Calu3 (cell line): Measurements from ENCODE around the gene ZDHHC18. TPM values are rescaled to one million over a fixed set of nuclear protein-coding genes. Genes with fewer than 3 reads are reported as not detected.

Experiments
- BruUV-seq: library from RNA; stranded (reverse); fragments of 400-500 nt; replicated peaks from 2 replicates; lab custom pipeline; 2021; lab: Mats Ljungman, UMichigan
- CTCF ChIA-PET: fragments of 300-600 bp; sonication (Branson Sonifier 250); formaldehyde crosslinking; loops from one replicate; lab custom pipeline; 2022; ENCODE audit warnings: antibody characterized with exemption; lab: Charles Lee
- DNase-seq: peaks from one replicate; pipeline ENCODE4 v3.0.0; 2022
- H3K27ac Mint-ChIP-seq: one replicate; pipeline ENCODE4 v1.8.0; 2022; ENCODE audit warnings: mixed read lengths; ENCODE audit not compliant: unreplicated experiment
- H3K27me3 Mint-ChIP-seq: one replicate; pipeline ENCODE4 v1.8.0; 2022; ENCODE audit warnings: mixed read lengths; ENCODE audit not compliant: unreplicated experiment
- H3K36me3 Mint-ChIP-seq: one replicate; pipeline ENCODE4 v1.8.0; 2022; ENCODE audit warnings: mild to moderate bottlenecking, moderate library complexity, mixed read lengths; ENCODE audit not compliant: insufficient read depth, unreplicated experiment
- H3K4me1 Mint-ChIP-seq: one replicate; pipeline ENCODE4 v1.8.0; 2022; ENCODE audit warnings: mild to moderate bottlenecking, low read depth, mixed read lengths; ENCODE audit not compliant: unreplicated experiment
- H3K4me3 Mint-ChIP-seq: one replicate; pipeline ENCODE4 v1.8.0; 2022; ENCODE audit warnings: mild to moderate bottlenecking, low read depth, moderate library complexity, mixed read lengths; ENCODE audit not compliant: unreplicated experiment
- H3K9me3 Mint-ChIP-seq: one replicate; pipeline ENCODE4 v1.8.0; 2022; ENCODE audit warnings: low read depth, mixed read lengths; ENCODE audit not compliant: unreplicated experiment
- CTCF ChIP-seq: fragments of 200-600 bp; IDR thresholded peaks from one replicate; pipeline ENCODE4 v1.8.0; 2022; ENCODE audit warnings: antibody characterized with exemption; ENCODE audit not compliant: unreplicated experiment
- intact Hi-C: fragments of 100-400 bp; cut with micrococcal nuclease; formaldehyde crosslinking; loops from one replicate; pipeline ENCODE4 v1.10.0; 2022; ENCODE audit not compliant: unreplicated experiment
- total RNA-seq: library from RNA; stranded (reverse); gene quantifications from 2 replicates; pipeline ENCODE4 v1.2.3, GENCODE V29; 2022

The ZDHHC18 gene
- total RNA-seq, 1 experiment from 2014 or later, result 21.8 TPM

DNA sequence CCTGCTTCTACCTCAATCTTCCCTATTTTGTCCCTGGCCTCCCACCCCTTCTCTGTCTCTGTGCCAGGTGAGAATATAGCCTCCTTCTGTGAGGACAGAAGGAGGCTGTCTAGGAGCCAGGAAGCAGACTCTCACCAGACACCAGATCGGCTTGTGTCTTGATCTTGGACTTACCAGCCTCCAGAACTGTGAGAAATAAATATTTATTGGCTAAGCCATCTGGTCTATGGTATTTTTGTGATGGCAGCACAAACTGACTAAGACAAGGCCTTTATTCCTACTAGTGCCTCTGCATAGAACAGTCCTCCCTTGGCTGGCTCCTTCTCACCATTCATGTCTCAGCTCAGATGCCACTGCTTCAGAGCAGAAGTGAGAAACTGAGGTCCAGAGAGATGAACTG, 61.7 kb downstream of the ZDHHC18 start:
- H3K4me1 Mint-ChIP-seq, result peaks cover 14% of the 10 kb centered on the region
- no peak overlapping the region for H3K27ac Mint-ChIP-seq
- H3K4me3 Mint-ChIP-seq, result peak overlapping the region; percentile 83
- no TSS peak for BruUV-seq
- intact Hi-C loops, result no loop called here
- CTCF ChIA-PET, result interaction anchor here (1.6 kb wide), 1 partner anchor 12 kb away, joined by 5 read pairs; the partner anchor contains the start of gene GPATCH3
- H3K36me3 Mint-ChIP-seq, result peaks cover 56% of the 10 kb centered on the region
- H3K9me3 Mint-ChIP-seq, result no peaks in the 10 kb centered on the region
- no peak for DNase-seq
- no peaks in the 10 kb centered on the region for H3K27me3 Mint-ChIP-seq
- TF ChIP-seq CTCF, result no peak

DNA sequence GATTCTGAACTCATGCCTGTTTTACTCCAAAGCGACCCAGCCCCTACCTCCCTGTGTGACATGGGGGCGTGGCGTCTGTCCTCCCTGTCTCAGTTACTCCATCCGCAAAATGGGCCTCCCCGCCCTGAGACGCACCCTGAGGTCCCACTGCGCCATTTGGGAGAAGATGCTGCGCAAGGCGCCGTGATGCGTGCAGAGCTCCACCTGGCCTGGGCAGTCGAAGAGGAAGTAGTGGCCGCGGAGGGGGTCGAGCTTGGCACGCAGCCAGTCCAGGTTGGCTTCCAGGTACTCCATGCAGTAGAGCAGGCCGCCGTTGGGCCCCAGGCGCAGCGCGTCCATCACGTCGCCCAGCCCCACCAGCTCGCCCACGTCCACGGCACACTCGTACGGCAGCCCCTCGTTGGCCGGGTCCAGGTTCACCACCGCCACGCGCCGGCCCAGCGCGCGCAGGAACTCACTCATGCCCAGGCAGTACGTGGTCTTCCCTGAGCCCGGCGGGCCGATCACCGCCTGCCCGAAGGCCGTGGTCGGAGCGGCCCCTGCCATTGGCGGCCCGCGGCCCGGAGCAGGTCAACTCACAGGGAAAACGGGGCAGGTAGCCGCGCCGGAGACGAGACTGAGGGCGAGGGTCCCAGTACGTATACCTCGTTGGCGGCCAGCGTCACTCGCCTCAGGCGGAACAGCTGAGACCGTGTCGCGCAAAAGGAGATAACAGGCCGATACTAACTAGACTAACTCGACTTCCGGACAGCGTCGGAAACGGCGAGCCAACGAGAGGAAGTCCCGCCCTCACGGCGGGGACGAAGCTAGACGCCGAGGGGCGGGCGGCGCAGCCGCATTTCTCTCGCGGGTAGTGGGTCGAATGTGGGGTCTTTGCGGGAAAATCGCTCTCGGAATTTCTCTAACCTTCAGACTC, 63.3 kb downstream of the ZDHHC18 start, which contains the start of gene GPN2:
Gene GPN2, minus strand, starts transcription at position 733 of the 916 bp plus-strand sequence. Its CDS starts 187 bp downstream, at position 546.
- H3K4me1 Mint-ChIP-seq, result peaks cover 12% of the 10 kb centered on the region
- intact Hi-C loops, result no loop called here
- no peaks in the 10 kb centered on the region for H3K9me3 Mint-ChIP-seq
- peak within 1 kb of the TSS; percentile 88 for H3K27ac Mint-ChIP-seq
- TF ChIP-seq CTCF, result no peak
- peaks cover 50% of the 10 kb centered on the region for H3K36me3 Mint-ChIP-seq
- CTCF ChIA-PET, result interaction anchor here (0.6 to 1.0 kb wide), 2 partner anchors 28 to 40 kb away, joined by 3 to 4 read pairs; no protein-coding TSS in a partner anchor
- H3K27me3 Mint-ChIP-seq, result no peaks in the 10 kb centered on the region
- no TSS peak for BruUV-seq
- peak within 1 kb of the TSS; percentile 83 for H3K4me3 Mint-ChIP-seq
- DNase-seq, result peak; percentile 61

- Mint-ChIP-seq H3K36me3 (peaks cover 45% of the 10 kb centered on the region), H3K4me1 (peaks cover 12% of the 10 kb centered on the region), H3K27me3 (no peaks in the 10 kb centered on the region), H3K4me3 (peak overlapping the region; percentile 83), H3K9me3 (no peaks in the 10 kb centered on the region), H3K27ac (peak overlapping the region; percentile 88)
- BruUV-seq, result no TSS peak
- no peak for DNase-seq
- intact Hi-C loops, result no loop called here
- no peak for TF ChIP-seq CTCF
- CTCF ChIA-PET, result interaction anchor here (0.6 to 1.0 kb wide), 2 partner anchors 29 to 41 kb away, joined by 3 to 4 read pairs; no protein-coding TSS in a partner anchor
Measured at GRCh38 chr1:26890467-26890796, 63.9 kb downstream of the ZDHHC18 start.

- no peak for DNase-seq
- no peak for TF ChIP-seq CTCF
- intact Hi-C loops, result no loop called here
- Mint-ChIP-seq H3K9me3 (no peaks in the 10 kb centered on the region), H3K4me1 (peaks cover 10% of the 10 kb centered on the region), H3K4me3 (no peak overlapping the region), H3K27ac (no peak overlapping the region), H3K27me3 (no peaks in the 10 kb centered on the region), H3K36me3 (peaks cover 37% of the 10 kb centered on the region)
- CTCF ChIA-PET, result no interaction called here
- BruUV-seq, result no TSS peak
Measured at GRCh38 chr1:26894263-26894662, 67.8 kb downstream of the ZDHHC18 start.
